Measurements from ENCODE around the gene TPSB2. TPM values are rescaled to one million over a fixed set of nuclear protein-coding genes. Genes with fewer than 3 reads are reported as not detected.
"Not testable (repeated sequence)": the region's sequence is repeated elsewhere in the genome, so short reads cannot be mapped to it uniquely, and the experiment has no call there.

The TPSB2 gene
- not detected in 2 replicates for total RNA-seq (2011; cell fraction: chromatin; rRNA removed; ENCODE audit: low replicate concordance)
- not detected in 2 replicates for total RNA-seq (2011; cell fraction: nucleolus; rRNA removed)
- not detected in 2 replicates for total RNA-seq (2011; cell fraction: nucleoplasm; rRNA removed)
- total RNA-seq (2014; rRNA removed) = not detected in 2 replicates
- total RNA-seq (2014; rRNA removed; fragmentation: Illumina TruSeq; extraction: Trizol) = not detected in 2 replicates
- total RNA-seq (2015; rRNA removed; fragmentation: Illumina TruSeq; extraction: Trizol) = not detected in 2 replicates
- 0.16 and 0.18 TPM in 2 replicates for total RNA-seq (2021)
- polyA plus RNA-seq (2011; rRNA removed) = not detected in 2 replicates
- polyA plus RNA-seq (2011; cell fraction: cytosol; rRNA removed) = not detected in 2 replicates
- not detected in 2 replicates for polyA plus RNA-seq (2011; cell fraction: nucleus; rRNA removed)
- polyA plus RNA-seq (2012) = not detected in 2 replicates
- not detected in 2 replicates for polyA plus RNA-seq (2014; fragmentation: Illumina TruSeq; extraction: Trizol)
- polyA plus RNA-seq (2014; fragmentation: Nextera tagmentation; extraction: Ambion mirVana) = not detected
- not detected in 2 replicates for polyA plus RNA-seq (2014; rRNA removed)
- polyA minus RNA-seq (2011; rRNA and poly(A)+ RNA removed) = not detected in 2 replicates
- polyA minus RNA-seq (2011; cell fraction: cytosol; rRNA and poly(A)+ RNA removed) = not detected in 2 replicates
- not detected in 2 replicates for polyA minus RNA-seq (2011; cell fraction: nucleus; rRNA and poly(A)+ RNA removed)
- not detected for Bru-seq, nascent RNA
- not detected for BruChase-seq, experiment 1, labeled RNA remaining after a 2-hour chase
- not detected for BruChase-seq, experiment 2, labeled RNA remaining after a 6-hour chase
- long read RNA-seq, experiment 1 = 0 reads
- long read RNA-seq, experiment 2 = 0 reads
- long read RNA-seq, experiment 3 = 0 reads

- H4K20me1 ChIP-seq (replicated peaks; ENCODE audit: control insufficient read depth, insufficient read depth, low read length); H3K9ac ChIP-seq (ENCODE audit: insufficient read depth in 1 of 2, low read depth in 2 of 2, low read length in 2 of 2); H3K79me2 ChIP-seq (ENCODE audit: control insufficient read depth, insufficient read depth, low read length); H3K4me3 ChIP-seq; POLR2A ChIA-PET; ATAC-seq; H3K27ac ChIP-seq (ENCODE audit: extremely low read depth, low read depth, low read length); H3K4me2 ChIP-seq (ENCODE audit: insufficient read depth, low read length); H3K9me3 ChIP-seq (replicated peaks; ENCODE audit: control insufficient read depth, insufficient read depth, low read depth, low read length); BruUV-seq (replicated peaks); DNase-seq (ENCODE audit: extremely low read depth in 1 of 4, low spot score in 3 of 4); H2AFZ ChIP-seq (ENCODE audit: low read depth, low read length); intact Hi-C loops (cut with micrococcal nuclease); H3K4me1 ChIP-seq (replicated peaks in 1 of 2; ENCODE audit: control insufficient read depth in 2 of 2, insufficient read depth in 2 of 2, low read length in 2 of 2); in situ Hi-C loops (cut with MboI); H3K27me3 ChIP-seq (ENCODE audit: control insufficient read depth in 2 of 2, insufficient read depth in 2 of 2, low read length in 2 of 2); H3K36me3 ChIP-seq (ENCODE audit: control insufficient read depth, insufficient read depth, low read length); CTCF ChIA-PET (ENCODE audit: low intra/inter-chr PET ratio); FAIRE-seq; H3K9me1 ChIP-seq (ENCODE audit: control insufficient read depth, insufficient read depth, low read length): not testable (repeated sequence)
- WGBS (ENCODE audit: insufficient coverage, low coverage, missing lambda C conversion rate) = no CpG with 5 or more reads among the region's 11 CpGs
Measured at GRCh38 chr16:1230084-1230470, at the start of gene TPSB2. Gene TPSB2 (minus strand): TSS chr16:1230184. CDS start chr16:1229951, 233 bp downstream.

Data from K562 (cell line).